K562 treated with DMSO at 1 percent for 48 hours (cell line): ENCODE results near the gene ANKS4B. TPM values are rescaled to one million over a fixed set of nuclear protein-coding genes. Genes with fewer than 3 reads are reported as not detected.

Experiments
- total RNA-seq: library from RNA; unstranded; fragments of 300-600 nt; gene quantifications from 2 replicates; pipeline ENCODE4 v1.2.3, GENCODE V29; 2022; ENCODE audit warnings: low replicate concordance; ENCODE audit errors: extremely low read depth

ANKS4B gene, protein sequence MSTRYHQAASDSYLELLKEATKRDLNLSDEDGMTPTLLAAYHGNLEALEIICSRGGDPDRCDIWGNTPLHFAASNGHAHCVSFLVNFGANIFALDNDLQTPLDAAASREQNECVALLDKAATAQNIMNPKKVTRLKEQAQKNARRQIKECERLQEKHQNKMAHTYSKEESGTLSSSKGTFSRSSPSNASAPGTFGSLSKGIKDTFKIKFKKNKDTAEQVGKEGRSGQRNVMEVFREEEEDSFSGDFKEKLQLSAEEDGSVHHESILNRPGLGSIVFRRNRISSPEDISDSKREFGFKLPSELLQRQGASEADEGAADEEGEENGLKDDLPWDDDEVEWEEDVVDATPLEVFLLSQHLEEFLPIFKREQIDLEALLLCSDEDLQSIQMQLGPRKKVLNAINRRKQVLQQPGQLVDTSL
- not detected in 2 replicates for total RNA-seq

DNA sequence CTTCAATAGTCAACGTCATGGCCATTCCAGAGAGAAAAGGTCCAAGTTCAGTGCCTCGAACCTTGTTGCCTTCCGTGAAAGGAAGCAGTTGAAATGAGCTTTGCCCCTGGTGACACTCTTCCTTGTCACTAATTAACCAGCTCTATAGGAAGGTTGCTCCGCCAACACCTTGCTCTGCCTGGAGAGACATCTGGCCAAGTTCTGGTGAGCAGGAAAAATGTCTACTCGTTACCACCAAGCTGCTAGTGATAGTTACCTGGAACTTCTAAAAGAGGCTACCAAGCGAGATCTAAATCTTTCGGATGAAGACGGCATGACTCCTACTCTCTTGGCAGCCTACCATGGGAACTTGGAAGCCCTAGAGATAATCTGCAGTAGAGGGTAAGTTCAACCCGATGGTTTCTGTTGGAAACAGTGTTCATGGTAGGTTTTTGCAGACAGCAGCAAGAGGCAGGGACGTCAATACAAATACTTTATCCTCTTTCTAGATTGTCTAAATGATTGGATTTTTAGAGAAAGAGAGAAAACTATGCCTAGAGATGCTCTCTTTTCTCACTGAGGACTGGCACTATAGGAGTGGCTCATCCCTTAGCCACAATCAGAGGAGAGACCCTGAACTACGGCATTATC is at the start of gene ANKS4B:
Gene ANKS4B (plus strand): TSS at position 179 of the 630 bp plus-strand sequence. CDS start 39 bp downstream, at position 218.

DNA sequence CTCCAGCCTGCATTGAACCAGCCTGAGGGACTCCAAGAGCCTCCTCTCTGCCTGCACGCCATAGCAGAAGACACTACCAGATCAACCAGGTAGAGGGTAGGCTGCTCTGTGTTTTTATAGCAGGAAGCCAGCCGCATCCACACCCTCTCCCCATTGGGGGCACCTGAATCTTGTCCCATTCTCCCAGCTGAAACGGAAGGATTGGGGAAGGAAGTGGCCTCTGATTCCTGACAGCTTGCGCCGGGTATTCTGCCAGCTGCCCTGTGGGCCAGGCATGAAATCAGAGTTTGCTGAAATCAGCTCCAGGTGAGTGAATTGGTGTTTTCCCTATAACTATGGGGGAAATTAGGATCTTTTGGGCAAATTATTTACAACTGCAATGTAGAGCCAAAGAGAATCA is 22.0 kb upstream of the ANKS4B start, which contains the start of gene ZP2:
Gene ZP2 (minus strand): TSS at position 89 of the 400 bp plus-strand sequence. CDS start 27 bp downstream, at position 62.

DNA sequence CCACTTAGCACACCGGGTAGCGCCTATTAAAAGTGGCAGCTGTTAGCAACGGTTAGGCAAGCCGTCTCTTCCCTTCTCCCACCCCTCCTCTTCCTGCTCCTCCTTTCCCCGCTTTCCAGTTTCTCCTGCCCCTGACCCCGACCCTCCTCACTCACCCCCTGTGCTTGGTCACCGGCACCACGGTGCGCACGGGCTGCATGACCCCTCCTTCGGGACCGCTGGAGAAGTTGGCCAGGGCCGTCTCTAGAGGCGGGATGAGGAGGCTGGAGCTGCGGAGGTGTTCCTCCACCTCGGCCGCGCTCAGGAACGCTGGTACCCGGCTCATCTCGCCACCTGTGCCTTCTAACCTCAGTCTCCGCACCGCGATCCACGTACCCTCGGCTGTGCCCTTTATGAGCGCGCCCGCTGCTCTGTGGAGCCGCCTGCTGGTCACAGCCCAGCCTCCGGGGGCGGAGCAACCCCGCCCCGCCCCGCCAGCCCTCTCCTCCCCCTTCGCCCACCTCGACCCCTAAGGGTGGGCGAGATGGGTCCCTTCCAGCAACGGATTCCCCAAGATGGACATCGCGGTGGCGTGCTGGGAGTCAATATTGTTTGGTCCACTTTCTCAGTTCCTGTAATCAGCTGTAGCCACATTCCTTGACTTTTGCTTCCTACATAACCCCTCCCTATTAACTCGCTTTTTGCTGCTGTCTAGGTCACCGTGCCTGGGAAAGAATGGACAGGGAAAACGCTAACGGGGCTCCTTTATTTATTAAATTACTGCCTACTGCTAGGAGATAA is 44.6 kb downstream of the ANKS4B start, which contains the start of gene CRYM:
Gene CRYM (minus strand): TSS at position 364 of the 780 bp plus-strand sequence. CDS start 39 bp downstream, at position 325.

Other genes with a start within 250 kb of the ANKS4B start
- not detected in 2 replicates for gene DNAH3, start 82.9 kb upstream of the ANKS4B start, total RNA-seq
- not detected in 2 replicates for gene LDAF1, start 75.0 kb upstream of the ANKS4B start, total RNA-seq
- not detected in 2 replicates for gene ZP2, start 22.1 kb upstream of the ANKS4B start, total RNA-seq
- gene CRYM, start 44.6 kb downstream of the ANKS4B start, total RNA-seq = not detected in 2 replicates